Activated CD4-positive, alpha-beta T cell treated with anti-CD3 and anti-CD28 coated beads, Interleukin-2, amount 50 U/mL, for 4 hours (primary cell): ENCODE data around the gene PSMB11.
"Not testable (repeated sequence)": the region's sequence is repeated elsewhere in the genome, so short reads cannot be mapped to it uniquely, and the experiment has no call there.

Experiments
- DNase-seq, 2 experiments: peaks; one replicate each; pipeline ENCODE4 v3.0.0-alpha.2; 2020

The PSMB11 gene, protein sequence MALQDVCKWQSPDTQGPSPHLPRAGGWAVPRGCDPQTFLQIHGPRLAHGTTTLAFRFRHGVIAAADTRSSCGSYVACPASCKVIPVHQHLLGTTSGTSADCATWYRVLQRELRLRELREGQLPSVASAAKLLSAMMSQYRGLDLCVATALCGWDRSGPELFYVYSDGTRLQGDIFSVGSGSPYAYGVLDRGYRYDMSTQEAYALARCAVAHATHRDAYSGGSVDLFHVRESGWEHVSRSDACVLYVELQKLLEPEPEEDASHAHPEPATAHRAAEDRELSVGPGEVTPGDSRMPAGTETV

DNA sequence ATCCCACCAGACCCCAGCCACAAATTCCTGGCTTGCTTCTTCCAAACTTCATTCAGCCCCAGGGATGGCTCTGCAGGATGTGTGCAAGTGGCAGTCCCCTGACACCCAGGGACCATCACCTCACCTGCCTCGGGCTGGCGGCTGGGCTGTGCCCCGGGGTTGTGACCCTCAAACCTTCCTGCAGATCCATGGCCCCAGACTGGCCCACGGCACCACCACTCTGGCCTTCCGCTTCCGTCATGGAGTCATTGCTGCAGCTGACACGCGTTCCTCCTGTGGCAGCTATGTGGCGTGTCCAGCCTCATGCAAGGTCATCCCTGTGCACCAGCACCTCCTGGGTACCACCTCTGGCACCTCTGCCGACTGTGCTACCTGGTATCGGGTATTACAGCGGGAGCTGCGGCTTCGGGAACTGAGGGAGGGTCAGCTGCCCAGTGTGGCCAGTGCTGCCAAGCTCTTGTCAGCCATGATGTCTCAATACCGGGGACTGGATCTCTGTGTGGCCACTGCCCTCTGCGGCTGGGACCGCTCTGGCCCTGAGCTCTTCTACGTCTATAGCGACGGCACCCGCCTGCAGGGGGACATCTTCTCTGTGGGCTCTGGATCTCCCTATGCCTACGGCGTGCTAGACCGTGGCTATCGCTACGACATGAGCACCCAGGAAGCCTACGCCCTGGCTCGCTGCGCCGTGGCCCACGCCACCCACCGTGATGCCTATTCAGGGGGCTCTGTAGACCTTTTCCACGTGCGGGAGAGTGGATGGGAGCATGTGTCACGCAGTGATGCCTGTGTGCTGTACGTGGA lies at the start of gene PSMB11:
Gene PSMB11, plus strand, starts transcription at position 51 of the 804 bp plus-strand sequence. Its CDS starts 14 bp downstream, at position 65.
- DNase-seq, result no peak

DNA sequence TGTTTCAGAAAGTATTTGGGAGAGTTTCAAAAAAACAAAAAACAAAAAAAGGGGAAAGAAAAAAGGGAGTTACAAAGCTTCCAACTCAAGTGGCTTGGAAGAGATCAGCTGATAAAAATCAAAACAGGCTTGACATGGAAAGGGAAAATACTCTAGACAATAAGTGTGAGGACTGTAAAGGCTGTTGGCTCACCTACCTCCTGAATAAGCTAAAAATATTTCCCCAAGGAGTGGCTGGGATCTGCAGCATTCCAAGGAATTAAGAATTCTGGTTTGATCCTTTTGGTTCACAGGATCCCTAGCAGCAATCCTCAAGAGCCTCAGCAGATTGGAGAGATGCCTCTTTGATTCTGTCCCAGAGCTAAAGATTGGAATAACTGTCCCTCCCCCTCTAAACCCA lies 48.5 kb upstream of the PSMB11 start:
- DNase-seq, result no peak

DNA sequence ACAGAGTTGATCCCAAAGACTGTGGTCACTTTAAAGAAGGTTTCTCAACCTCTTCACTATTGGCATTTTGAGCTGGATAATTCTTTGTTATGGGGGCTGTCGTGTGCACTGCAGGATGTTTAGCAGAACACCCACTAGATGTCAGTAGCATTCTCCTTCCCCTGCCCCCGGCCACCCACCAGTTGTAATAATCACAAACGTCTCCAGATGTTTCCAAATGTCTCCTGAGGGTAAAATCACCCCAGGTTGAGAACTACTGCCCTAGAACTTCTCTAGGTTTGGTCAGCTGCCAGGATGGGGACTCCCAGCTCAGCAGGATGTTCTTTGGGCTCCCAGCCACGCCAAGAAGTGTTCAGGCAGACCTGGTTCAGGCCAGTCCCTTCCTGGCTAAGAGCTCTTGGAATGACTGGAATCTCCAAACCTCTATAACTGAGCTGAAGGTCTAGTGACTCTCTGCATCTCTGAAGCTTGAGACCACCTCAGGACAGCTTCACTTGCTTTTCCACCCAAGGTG lies 47.2 kb upstream of the PSMB11 start:
- peak in 1 of 2 experiments; percentile 23 for DNase-seq

DNA sequence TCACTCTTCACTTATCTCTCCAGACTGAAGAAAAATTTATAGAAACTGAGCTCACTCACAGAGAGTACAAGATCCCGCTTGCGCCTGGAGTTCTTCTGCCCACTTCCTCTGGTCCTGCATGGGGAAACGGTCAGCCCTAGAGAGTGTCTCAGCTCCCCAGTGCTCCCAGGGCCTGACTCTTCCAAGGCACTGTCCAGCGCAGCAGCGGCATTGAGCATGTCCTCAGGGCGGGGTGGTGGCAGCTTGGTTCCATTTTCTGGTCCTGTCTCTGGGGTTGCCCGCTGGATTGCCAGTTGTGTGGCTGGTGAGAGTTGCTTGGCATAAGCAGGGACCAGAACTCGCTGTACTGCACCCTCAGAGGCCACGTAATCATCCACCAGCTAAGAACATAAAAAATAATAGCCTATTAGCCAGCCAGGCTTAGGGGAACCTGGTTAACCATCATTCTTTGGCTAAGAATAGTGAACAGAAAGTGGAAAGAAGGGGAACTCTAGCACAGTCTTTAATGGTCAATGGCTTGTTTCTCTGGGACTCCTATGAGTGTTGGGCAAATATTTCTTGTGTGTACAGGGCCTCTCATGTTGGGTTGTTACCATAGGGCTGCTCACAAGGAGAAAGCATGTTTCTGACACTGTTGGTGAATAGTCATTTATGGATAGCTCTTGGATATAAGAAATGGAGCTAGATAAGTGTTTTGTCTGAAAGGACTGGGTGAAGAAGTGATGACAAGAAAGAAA lies 46.0 kb upstream of the PSMB11 start:
- DNase-seq, result no peak

DNA sequence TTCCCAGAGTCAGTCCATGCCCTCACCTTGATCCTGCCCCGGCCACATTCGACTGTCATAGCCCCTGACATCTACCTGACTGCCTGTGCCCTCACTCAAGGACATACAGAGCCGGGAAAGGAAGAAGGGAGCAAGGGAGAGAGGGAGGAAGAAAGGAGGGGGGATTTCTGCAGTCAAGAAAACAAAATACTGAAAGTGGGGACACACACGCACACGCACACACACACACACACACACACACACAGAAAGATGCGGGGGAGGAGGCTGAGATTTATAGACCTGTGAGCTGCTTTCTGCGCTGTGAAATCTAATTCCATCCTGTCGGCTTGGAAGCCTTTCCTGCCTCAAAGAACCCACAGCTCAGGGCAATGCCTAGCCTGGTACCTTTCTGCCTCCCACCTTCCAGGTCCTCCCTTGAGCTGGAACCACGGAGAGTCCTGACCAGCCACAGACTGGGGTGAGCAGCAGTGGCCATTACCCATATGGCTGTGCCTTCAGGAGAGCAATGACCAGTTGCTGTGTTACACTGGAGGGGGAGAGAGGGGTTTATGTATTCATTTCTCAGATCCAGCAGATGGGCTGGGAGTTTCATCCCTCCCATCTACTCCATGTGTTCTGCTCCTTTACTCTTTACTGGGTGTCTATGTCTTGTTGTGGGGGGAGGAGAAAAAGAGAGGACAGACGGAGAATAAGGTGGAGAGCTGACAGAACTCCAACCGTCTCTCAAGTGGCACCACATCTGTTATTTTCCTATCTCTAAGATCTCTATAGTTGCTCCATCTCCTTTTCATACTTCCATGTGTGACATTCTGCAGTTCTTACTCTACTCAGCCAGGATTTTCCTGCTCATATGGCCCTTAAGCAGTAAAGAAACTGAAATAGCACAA lies 45.0 kb upstream of the PSMB11 start:
- DNase-seq, result no peak

DNA sequence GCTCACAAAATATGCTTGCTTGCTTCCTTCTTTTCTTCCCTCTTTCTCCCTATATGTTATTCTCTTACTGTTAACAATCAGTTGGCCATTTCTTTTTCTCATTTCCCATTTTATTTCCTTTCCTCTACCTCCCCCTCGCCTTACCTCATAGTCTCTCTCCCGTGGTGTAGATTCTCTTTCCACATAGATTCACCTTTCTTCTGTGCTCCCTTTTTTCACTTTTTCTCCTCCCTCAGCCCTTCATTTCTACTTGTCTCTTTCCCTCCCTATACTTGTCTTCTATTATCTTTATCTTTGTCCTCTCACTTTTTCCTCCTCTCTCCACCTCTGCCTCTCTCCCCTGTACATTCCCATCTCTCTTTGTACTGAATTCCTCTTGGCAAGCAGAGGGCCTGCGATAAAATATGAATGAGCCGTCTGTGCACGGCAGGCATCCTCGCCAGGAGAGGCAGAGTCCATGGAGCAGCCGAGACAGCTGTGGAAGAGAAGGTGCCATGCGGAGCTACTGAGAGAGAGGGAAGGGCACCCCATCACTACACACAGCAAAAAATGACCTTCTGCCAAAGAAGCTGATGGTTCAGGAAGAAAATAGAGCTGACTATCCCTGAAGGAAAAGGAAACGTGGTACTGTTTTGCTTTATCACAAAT lies 44.2 kb upstream of the PSMB11 start:
- DNase-seq, result no peak

DNA sequence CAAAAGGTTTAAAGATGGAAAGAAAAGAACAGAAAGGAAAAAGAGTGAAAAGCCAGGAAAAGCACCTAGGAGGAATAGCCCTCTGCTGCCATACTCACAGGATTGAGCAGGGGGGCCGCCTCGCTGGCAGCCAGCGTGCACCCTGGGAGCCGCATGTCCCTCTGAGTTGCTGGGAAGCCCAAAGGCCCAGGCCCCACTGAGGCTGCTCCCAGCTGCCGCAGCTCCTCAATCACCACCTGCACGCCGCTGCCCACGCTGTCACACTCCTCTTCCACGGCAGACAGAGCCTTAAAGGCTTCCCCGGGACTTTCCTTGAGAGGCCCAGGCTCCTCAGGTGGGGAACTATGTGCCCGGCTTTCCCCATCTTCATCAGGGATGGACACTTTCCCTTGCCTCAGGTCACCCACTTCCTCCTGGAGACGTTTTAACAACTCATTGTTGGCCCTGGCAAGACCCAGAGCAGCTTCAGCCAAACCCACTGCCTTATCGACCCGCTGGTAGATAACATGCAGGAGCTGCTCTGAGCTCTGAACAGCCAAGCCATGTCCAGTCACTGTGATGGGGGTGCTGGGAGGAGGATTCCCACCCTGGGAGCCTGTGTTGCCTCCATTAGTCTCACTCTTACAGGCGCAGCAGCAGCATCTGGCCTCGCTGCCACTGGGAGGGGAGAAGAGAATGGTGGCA lies 43.5 kb upstream of the PSMB11 start:
- DNase-seq, result no peak

DNA sequence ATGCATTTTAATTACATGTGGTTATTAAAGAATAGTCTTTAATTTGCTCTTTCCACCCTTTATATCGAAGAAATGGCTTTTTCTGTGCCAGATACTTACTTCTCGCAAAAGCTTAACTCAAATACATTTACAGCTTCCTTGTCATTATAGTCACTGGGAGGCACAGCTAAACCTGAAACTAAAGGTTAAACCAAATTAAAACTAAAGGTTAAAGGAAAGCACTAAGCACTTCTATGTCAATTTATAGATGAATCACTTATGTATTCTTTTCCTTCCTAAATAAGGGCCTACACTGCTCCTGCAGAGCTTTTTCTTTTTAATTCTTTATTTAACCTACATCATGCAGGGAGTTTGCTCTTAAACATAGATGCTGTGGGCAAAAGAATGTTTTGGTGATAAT lies 41.2 kb upstream of the PSMB11 start:
- DNase-seq, result no peak

DNA sequence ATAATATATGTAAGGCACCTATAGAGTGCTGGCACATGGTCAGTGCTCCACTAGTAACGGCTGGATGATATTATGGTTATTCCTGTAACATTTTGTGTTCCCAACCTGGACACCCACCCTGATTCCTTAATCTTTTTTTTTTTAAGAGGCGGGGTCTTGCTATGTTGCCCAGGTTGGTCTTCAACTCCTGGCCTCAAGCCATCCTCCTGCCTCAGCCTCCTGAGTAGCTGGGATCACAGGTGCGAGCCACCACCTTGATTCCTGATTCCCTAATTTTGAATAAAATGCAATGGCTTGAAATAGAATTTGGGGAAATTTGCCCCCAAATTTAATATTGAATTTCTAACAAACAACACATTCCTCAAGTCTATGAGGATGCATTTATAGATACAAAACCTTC lies 39.4 kb upstream of the PSMB11 start:
- no peak for DNase-seq

DNA sequence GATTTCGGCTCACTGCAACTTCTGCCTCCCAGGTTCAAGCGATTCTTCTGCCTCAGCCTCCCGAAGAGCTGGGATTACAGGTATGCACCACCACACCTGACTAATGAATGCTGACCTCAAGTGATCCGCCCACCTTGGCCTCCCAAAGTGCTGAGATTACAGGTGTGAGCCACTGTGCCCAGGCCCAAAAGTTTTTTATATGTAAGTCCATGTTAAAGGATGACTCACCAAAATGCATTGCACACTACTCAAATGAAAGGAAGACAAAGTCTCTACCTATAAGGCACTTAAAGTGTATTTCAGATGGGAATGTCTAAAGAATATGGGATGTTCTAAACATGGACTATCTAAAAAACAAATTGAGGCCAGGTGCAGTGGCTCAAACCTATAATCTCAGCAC lies 37.7 kb upstream of the PSMB11 start:
- DNase-seq, result not testable (repeated sequence)

DNA sequence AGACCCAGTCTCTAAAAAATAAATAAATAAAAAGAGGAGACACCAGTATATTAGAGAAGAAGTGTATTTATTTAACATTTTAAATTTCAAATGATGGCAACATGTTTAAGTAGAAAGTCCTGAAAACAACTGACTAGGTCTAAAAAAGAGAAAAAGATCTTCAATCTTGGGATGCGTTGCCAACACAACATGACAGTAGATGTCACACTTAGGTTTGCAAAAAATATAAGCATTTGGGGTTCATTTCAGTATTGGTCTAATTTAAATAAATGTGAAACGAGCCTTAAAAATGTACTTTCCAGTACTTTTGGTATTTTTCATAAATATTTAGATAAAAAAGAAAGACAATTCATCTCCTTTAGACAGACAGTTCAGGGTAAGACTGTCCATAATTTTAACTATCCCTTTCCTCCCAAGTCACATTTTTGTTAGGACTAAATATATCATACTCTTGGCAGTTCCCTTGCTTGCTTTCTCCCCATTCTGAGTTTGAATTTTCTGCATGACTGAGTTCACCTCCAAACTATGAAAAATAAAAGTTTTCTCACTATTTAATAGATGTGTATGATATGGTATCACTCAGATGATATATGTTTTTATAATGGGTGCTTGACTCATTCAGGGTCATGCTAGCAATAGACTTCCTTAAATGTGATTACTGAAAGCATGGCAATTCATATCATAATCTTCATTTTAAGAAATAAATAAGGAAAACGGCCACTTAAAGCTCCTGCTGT lies 36.4 kb upstream of the PSMB11 start:
- no peak for DNase-seq

DNA sequence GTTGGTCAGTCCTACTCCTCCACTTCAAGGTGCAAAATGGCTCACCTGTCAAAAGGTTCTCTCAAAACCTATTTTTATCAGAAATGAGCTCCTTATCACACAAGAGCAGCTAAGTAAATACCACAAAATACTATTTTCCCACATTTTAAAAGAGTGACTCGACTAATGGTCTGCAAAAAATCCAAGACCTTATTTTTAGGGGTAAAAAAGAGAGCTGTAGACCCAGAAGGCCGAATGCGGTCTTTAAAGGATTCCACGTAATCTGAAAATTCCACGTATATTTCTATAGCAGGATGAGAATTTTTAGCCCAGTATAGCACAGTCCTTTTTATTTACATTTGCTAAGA lies 35.9 kb upstream of the PSMB11 start:
- no peak for DNase-seq

DNA sequence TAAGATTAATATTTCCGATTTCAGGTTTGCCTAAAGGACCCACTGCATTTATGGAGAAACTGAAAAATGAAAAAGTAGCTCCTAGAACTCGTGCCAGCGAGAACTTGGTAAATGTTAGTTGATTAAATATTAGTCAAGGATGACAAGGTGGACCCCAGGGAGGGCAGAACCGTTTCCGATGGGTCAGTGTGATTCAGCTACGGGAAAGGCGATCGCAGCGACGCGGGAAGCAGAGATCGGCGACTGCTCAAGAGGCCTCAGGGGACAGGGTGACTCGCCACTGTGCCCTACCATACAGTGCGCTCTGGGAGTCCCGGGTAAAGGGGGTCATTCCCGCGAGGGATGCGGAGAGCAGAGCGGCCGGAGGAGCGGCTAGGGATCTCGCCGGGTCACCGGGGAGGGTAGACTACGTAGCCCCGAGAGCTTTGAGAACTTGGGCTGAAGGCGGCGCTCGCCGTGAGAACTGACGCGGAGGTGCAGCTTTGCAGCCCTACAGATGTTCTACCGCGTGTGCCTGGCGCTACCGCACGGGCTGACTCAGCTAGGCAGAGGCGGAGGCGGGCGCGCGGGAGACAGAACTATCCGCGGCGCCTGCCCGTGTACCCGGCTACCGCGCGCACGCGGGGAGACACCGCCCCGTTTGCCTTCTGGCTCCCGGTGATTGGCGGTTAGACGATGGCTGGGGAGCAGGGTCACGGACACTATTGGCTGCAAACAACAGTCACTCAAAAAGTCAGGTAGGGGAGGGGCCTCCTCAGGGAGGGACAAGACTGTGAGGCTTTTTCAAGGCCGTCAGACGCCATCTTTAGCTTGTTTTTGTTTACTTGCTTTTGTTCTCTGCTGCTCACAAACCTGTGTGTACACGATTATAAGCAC lies 35.2 kb upstream of the PSMB11 start:
- peak; percentile 95 to 97 for DNase-seq

DNA sequence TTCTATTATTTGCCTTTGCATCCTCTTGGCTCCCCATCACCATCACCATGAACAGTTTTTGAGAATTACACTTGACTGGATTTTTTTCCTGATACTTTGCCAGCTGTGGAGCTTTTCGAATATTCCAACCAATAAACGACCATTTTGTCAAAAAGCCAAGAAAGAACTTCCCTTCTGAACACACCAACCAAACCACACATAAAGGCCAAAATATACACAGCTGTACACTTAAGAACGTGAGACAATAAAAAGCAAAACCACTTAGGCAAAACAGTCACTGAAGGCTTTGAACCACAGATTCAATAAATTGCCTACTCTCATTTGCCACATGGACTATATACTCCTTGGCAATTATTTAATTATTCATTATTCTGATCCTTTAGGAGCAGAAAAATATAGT lies 33.2 kb upstream of the PSMB11 start:
- no peak for DNase-seq

DNA sequence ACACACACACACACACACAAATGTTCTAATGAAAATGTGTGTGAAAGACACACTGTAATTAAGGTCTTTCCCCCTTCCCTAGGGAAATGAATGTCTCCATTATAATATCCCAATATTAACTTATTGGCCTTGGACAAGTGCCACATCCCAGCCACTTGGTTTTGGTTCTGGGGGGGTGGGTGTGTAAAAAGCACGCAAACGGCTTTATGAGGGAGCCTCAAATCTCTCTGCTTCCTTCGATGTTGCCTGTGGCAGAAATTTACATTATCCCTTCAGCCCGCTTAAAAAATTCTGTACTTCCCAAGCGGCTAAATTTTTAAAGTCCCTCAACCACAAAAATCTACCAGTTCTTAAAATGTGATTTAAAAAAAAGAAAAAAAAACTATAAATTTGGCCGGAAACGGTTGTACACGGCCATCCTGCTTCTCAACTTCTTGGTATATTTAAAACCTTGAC lies 32.5 kb upstream of the PSMB11 start:
- no peak for DNase-seq

DNA sequence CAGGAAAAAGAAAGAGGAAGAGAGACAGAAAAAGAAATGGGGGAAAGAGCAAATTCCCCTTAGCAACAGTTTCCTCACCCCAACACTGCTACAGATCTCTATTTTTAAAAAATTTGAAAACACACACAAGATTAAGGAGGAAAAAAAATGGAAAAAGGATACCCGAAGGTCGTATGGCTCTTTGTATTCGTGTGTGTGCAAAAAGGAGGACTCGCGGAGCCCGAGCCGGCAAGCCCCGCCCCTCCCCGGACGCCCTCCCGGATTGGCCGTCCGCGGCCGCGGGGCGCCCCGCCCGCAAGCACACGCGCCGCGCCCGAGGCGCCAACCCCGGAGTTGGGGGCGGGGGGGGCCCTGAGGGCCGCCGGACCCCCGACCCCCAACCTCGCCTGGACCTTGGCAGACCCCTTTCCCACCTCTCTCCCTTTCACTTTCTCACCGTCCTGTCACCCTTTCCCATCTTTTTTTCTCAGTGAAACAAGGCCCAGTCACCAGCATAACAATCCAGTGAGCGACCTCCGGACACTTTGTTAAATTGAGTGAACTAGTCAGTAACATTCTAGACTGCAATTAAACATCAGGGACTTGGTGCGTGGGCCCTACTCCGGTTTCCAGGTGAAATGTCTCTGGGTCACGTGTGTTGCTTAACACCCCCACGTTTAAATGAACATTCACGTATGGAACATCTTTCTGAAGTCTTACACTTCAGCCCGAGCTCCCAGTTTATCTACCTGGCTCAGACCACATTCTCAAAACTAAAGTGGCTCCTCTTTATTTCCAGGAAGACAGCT lies 31.9 kb upstream of the PSMB11 start, which contains the start of gene C14orf93:
Gene C14orf93, minus strand, starts transcription at position 205 of the 788 bp plus-strand sequence. CDS start 11,120 bp downstream, outside the sequence.
- peak; percentile 68 to 73 for DNase-seq

DNA sequence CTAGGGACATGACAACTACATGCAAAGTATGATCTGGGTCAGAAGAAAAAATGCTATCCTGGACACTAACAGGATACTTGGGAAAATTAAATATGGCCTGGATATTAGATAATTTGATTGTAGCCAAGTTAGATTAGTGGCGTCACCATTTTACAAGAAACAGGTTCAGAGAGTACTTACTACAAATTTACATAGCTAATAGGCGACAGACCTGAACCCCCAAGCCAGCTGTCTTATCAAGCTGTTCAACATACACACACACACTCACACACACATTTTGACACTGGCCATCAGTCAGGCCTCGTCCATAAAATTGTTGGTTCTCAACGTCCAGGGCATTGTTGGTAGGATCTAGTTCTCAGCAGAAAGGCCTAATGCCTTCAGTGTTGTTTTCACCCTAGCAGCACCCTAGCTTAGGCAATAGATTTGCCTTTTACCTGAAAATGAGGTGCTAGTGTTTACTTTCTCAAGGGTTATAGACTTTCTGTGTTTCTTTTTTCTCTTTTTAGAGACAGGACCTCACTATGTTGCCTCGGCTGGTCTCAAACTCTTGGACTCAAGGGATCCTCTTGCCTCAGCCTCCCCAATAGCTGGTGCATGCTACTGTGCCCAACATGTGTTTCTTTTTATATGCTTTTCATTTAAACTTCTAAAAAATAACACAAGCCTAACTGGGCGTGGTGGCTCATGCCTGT lies 28.8 kb upstream of the PSMB11 start:
- DNase-seq, result no peak

DNA sequence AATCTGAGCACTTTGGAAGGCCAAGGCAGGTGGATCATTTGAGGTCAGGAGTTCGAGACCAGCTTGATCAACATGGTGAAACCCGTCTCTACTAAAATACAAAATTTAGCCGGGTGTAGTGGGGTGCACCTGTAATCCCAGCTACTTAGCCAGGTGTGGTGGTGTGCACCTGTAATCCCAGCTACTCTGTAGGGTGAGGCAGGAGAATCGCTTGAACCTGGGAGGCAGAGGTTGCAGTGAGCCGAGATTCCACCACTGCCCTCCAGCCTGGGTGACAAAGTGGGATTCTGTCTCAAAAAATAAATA lies 28.3 kb upstream of the PSMB11 start:
- DNase-seq, result not testable (repeated sequence)
